Sciatic nerve (tissue), 2 donors: ENCODE measurements around the gene FDXACB1. TPM values are rescaled to one million over a fixed set of nuclear protein-coding genes. Genes with fewer than 3 reads are reported as not detected.

ENCODE experiments used
- ATAC-seq: fragments of 200-7000 bp; cut with Tn5 transposase; one replicate; pipeline ENCODE4 v1.9.1; 2020; ENCODE audit warnings: mild to moderate bottlenecking, moderate library complexity
- DNase-seq: peaks from one replicate; pipeline ENCODE4 v3.0.0-alpha.2; 2020; ENCODE audit warnings: low spot score
- intact Hi-C: fragments of 100-400 bp; cut with DNase I; formaldehyde crosslinking; loops from one replicate; pipeline ENCODE4 v1.14.2; 2022
- total RNA-seq: library from RNA; stranded (reverse); fragmentation: NEBNext Ultra II Directional; extraction: Animal tissue kit (Norgen Biotek cat#: 25700); gene quantifications from one replicate; pipeline ENCODE4 v1.2.1, GENCODE V29; 2021
- donor health status: DM: no; HTN: no; CAD: no.
- donor health status: DM: no; HTN: no; CAD: no.

The FDXACB1 gene
- total RNA-seq, 1 donor from 2014 or later, result 1.7 TPM

DNA sequence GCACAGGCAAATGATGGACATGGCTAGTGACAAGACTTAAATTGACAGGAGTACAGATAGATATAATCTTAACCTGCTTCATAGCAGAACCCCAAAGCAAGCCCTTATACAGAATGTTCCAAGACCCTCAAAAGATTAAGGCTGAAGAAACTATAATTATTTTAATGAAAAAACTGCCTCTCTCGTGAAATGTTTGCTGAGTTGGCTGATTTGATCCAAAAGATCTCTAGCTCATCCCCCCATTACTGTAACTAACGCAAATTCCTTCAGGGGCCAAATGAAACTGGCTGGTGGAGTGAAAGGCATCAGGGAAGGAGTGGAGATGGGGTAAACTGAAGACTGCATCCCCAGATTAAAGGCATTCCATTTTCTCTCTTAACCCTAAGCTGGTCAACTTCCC, 26.9 kb downstream of the FDXACB1 start:
- ATAC-seq (no peak), DNase-seq (no peak)

DNA sequence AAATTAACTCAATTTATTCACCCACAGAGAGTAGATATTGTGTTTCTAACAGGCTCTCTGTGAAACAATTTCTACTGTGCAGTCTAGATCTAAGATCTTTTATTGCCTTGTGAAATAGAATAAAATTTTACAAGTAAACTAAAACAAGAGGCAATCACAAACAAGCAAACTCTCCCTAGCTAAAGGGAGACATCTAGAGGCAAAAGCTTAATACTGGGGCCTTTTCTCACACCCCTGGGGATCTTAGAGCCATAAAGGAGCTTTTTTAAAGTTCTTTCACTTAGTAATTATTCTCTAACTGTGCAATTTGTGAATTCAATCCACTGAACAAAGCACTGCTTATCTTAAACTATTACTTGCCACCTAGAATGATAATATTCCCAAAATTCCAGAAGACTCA, 27.3 kb downstream of the FDXACB1 start:
- peak; percentile 55 for ATAC-seq
- DNase-seq, result no peak
- intact Hi-C loops, result no loop called here

More for the DNA sequence above, 26.9 kb downstream of the FDXACB1 start:
- intact Hi-C loops, result no loop called here

DNA sequence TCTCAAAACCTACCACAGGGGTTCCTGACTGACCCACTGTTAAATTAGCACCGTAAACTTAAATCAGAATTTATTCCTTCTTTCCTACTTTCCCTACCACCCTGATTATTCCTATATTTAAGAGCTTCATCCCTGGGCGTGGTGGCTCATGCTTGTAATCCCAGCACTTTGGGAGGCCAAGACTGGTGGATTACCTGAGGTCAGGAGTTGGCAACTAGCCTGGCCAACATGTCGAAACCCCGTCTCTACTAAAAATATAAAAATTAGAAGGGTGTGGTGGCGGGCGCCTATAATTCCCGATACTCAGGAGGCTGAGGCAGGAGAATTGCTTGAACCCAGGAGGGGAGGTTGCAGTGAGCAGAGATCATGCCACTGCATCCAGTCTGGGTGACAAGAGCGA, 27.9 kb downstream of the FDXACB1 start:
- DNase-seq, result no peak
- intact Hi-C loops, result no loop called here
- ATAC-seq, result no peak

DNA sequence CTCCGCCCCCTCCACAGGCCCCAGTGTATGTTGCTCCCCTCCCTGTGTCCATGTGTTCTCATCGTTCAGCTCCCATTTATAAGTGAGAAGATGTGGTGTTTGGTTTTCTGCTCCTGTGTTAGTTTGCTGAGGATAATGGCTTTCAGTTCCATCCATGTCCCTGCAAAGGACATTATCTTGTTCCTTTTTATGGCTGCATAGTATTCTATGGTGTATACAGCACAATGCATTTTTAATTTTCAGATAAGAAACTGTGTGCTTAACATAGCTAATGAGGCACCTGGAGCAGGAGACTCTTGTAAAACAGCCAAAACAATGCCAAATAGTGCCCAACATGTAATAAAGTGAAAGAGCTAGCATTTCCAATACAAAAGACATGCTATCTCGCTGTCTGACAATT, 29.3 kb downstream of the FDXACB1 start:
- DNase-seq, result no peak
- no peak for ATAC-seq
- intact Hi-C loops, result loop anchor here (10.0 kb wide), 2 partner anchors 65 to 285 kb away; no protein-coding TSS in a partner anchor

GRCh38 chr11:111846636-111847035, 32.3 kb downstream of the FDXACB1 start:
- DNase-seq (no peak), ATAC-seq (no peak)
- intact Hi-C loops, result loop anchor here (10.0 kb wide), 2 partner anchors 62 to 282 kb away; no protein-coding TSS in a partner anchor

DNA sequence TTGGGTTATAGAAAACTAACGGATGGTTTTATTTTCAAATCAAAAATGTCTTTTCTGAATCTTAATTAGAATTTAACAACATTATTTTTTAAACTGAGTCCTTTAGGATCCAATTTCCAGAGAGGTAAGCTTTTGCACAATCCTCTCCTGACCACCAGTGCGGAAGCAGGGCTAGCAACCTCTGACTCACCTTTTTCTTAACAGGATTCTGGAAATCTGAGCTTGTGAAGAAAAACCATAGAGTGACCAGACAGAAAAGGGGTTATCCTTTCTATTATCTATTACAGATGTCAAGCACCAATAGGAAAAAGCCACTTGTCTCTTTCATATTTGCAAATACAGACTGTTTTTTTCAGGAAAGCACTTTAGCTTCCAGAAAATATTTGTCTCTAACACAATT, 32.9 kb downstream of the FDXACB1 start:
- intact Hi-C loops, result loop anchor here (10.0 kb wide), 2 partner anchors 61 to 281 kb away; no protein-coding TSS in a partner anchor
- no peak for DNase-seq
- ATAC-seq, result no peak

GRCh38 chr11:111845276-111846028, 33.5 kb downstream of the FDXACB1 start:
- intact Hi-C loops, result loop anchor here (10.0 kb wide), 2 partner anchors 61 to 281 kb away; no protein-coding TSS in a partner anchor
- DNase-seq (no peak), ATAC-seq (no peak)

- ATAC-seq, result no peak
- intact Hi-C loops, result loop anchor here (10.0 kb wide), 2 partner anchors 59 to 279 kb away; no protein-coding TSS in a partner anchor
- DNase-seq, result no peak
These were observed 35.3 kb downstream of the FDXACB1 start for GRCh38 chr11:111843661-111844060.

GRCh38 chr11:111841370-111842053, 37.5 kb downstream of the FDXACB1 start:
- peak; percentile 94 for ATAC-seq
- peak; percentile 95 for DNase-seq
- intact Hi-C loops, result loop anchor here (10.0 kb wide), 2 partner anchors 57 to 277 kb away; no protein-coding TSS in a partner anchor

- intact Hi-C loops, result loop anchor here (10.0 kb wide), 2 partner anchors 55 to 275 kb away; no protein-coding TSS in a partner anchor
- DNase-seq, result no peak
- ATAC-seq, result peak; percentile 14
These were observed 38.8 kb downstream of the FDXACB1 start for GRCh38 chr11:111840143-111840542.

- intact Hi-C loops, result no loop called here
- no peak for ATAC-seq
- no peak for DNase-seq
These were observed 40.9 kb downstream of the FDXACB1 start for GRCh38 chr11:111838054-111838453.

GRCh38 chr11:111837366-111837891, 41.5 kb downstream of the FDXACB1 start:
- ATAC-seq (no peak), DNase-seq (no peak)
- intact Hi-C loops, result no loop called here

GRCh38 chr11:111836721-111837120, 42.2 kb downstream of the FDXACB1 start:
- intact Hi-C loops, result no loop called here
- ATAC-seq (peak; percentile 20), DNase-seq (no peak)

DNA sequence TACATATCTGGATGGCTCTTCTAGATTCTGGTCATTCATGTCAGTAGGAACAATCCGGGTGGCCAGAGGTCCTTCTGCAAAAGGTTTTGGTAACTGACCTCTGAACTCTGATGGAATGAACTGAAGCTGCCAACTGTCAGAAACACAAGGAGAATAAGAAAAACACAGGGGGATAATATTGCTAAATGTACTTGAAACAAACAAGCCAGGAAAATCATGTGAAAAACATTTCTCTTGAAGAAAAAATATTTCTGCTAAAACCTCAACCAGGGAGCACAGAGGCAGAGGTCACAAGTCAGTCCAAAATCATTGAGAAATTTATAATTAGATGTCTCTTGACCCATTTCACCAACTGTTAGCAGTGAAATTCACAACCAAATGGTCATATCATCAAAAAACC, 42.8 kb downstream of the FDXACB1 start:
- DNase-seq (no peak), ATAC-seq (peak; percentile 85)
- intact Hi-C loops, result no loop called here

GRCh38 chr11:111835665-111836064, 43.3 kb downstream of the FDXACB1 start:
- intact Hi-C loops, result no loop called here
- DNase-seq (no peak), ATAC-seq (no peak)

DNA sequence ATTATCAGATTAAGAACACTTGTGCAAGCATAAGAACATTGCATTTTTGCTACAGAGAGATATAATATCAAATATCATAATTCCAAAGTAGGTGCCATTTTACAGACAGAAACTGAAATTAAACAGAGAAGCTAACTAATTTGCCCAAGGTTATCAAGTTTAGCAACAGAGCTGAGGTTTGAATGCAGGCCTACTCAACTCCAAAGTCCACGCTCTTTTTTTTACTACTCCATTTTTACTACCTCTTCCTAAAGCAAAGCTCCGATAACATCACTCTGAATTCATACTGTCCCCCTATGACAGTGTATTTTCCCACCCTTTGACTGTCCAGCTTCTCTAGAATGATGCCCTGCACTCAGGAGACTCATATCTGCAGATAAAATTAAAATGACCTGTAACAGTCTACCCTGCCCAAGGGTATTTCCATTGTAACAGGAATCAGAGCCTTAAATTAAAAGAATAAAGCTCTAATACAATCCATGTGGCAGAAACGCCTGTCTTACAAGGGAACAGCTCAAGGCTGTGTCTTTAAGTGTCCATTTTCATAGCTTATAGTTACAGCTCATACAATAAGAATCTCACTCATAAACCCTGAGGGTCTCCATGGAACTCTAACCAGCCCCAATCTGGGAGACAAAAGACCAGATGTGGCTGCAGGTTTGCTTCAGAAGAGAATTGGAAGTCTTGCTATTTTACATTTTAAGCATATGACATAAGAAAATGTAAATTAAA, 44.4 kb downstream of the FDXACB1 start:
- no peak for DNase-seq
- intact Hi-C loops, result no loop called here
- no peak for ATAC-seq

- DNase-seq, result no peak
- intact Hi-C loops, result no loop called here
- no peak for ATAC-seq
These were observed 45.4 kb downstream of the FDXACB1 start for GRCh38 chr11:111833524-111833923.

GRCh38 chr11:111829185-111829968, 49.6 kb downstream of the FDXACB1 start:
- DNase-seq, result no peak
- intact Hi-C loops, result no loop called here
- no peak for ATAC-seq
